ENCODE data around the gene OR52A5.

OR52A5 gene

GRCh38 chr11:5107285-5107684 is 30.9 kb downstream of the OR52A5 start:
- no peak for DNase-seq

- DNase-seq = no peak
Measured at GRCh38 chr11:5103066-5103465, 35.1 kb downstream of the OR52A5 start.

- DNase-seq = no peak
Measured at GRCh38 chr11:5102246-5102645, 35.9 kb downstream of the OR52A5 start.

- no peak for DNase-seq
Measured at GRCh38 chr11:5096011-5096410, 42.1 kb downstream of the OR52A5 start.

GRCh38 chr11:5092821-5093585 is 45.2 kb downstream of the OR52A5 start:
- DNase-seq = no peak

GRCh38 chr11:5090668-5091067 is 47.5 kb downstream of the OR52A5 start:
- DNase-seq = no peak

- DNase-seq = no peak
Measured at GRCh38 chr11:5088556-5088955, 49.6 kb downstream of the OR52A5 start.

- DNase-seq = no peak
Measured at GRCh38 chr11:5083602-5084001, 54.6 kb downstream of the OR52A5 start.

GRCh38 chr11:5081405-5081804 is 56.8 kb downstream of the OR52A5 start:
- DNase-seq = no peak
